Limb (tissue), 2 donors: ENCODE measurements around the gene ANKRD40CL.
"Not testable (repeated sequence)": the region's sequence is repeated elsewhere in the genome, so short reads cannot be mapped to it uniquely, and the experiment has no call there.

Source experiments
- DNase-seq, 2 donors: peaks; one replicate each; pipeline ENCODE4 v3.0.0-alpha.2; 2016; ENCODE audit errors: extremely low spot score in 2 of 2

Gene ANKRD40CL

DNA sequence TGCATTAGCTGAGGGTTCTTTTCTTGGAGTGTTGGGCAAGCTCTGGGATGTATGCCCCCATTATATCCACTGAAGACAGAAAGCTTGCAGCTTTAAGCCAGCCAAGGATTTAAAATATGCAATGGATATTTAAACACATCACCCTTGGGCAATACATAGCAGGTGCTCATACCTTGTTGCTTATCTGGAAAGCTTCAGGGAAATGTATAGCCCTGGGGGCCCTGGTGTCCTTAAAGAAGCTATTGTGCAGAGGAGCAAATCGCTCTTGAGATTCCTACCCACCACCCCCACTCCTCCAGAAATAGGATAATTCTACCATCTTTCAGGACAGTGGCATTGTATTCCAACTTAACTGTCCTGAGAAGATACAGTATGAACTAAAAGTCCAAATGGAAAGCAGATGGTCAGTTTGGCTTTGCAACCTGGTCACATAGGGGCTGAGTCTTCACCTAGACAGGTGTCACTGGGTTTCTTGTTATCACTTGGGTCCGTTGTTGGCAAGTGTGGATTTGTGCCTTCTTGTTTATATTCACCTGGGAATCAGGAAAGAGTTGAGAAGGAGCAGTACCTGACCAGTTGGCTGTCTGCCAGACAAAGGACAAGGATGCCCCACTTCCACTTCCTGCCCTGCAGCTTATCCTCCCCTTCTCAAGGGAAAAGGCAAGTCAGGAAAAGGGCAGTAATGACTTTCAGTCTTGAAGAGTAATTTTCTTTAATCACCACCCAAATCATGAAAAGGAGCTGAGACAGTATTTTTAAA, 3.4 kb downstream of the ANKRD40CL start:
- DNase-seq: no peak

DNA sequence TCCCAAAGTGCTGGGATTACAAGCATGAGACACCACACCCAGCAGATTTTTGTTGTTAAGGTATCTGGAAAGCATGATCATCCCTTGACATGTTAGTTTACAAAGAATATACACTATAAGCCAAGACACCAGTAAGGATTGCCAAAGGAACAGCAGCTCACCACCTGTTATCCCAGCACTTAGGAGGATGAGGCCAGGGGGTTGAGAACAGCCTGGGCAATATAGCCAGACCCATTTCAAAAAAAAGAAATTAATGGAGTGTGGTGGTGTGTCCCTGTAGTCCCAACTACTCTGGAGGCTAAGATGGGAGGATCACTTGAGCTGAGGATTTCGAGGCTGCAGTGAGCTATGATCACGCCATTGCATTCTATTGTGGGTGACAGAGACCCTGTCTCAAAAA, 5.1 kb downstream of the ANKRD40CL start:
- DNase-seq: no peak

DNA sequence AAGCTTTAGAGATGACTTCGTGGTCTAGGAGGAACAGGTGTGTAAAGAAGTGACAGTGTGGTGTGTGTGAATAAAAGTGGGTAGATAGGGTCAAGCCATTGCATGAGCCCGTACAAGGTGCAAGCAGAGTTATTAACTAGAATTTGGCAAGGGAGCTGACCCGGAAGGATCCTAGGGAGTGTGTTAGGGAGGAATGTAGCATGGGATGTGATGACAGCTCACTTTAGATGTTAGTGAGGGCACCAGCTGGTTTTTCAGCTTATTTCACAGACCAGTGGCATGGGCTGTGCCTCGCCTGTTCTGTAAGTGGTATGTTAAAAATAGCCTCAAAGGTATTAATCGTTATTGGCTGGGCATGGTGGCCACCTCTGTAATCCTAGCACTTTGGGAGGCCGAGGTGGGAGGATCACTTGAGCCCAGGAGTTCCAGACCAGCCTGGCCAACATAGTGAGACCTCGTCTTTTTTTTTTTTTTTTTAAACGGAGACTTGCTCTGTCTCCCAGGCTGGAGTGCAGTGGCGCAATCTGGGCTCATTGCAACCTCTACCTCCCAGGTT, 8.3 kb downstream of the ANKRD40CL start:
- DNase-seq: no peak

DNA sequence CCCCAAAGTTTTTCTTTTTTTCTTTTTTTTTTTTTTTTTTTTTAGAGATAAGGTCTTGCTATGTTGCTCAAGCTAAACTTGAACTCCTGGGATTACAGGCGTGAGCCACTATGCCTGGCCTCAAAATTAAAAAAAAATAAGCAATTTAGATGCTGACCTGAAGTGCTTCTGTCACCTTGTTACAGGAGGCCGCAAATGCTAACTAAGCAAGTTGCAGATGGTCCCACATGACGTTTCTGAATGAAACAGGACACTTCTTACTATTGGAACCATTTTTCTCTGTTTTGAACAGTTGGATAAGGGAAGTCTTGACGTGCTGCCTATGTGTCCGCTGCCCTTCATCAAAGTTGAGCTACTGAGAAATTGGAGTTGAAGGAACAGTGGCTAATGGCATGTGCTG, 8.8 kb downstream of the ANKRD40CL start:
- no peak for DNase-seq

DNA sequence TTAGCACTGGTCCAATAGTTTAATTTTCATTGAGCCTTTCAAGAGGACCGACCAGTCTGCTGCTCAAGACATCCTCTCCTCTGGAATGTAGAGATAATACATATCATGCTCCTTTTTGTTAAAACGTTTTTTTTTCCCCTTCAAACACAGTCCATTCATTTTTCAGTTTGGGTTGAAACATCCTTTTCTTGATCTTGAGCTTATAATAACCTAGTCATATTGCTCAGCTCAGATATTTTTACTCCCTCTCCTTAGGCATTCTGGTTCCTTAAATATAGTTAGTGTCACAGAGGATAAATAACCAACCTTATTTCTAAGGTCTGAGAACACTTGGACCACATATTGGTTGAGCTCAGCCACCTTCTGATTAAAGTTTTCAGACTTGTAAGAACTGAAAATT, 12.8 kb downstream of the ANKRD40CL start:
- no peak for DNase-seq

DNA sequence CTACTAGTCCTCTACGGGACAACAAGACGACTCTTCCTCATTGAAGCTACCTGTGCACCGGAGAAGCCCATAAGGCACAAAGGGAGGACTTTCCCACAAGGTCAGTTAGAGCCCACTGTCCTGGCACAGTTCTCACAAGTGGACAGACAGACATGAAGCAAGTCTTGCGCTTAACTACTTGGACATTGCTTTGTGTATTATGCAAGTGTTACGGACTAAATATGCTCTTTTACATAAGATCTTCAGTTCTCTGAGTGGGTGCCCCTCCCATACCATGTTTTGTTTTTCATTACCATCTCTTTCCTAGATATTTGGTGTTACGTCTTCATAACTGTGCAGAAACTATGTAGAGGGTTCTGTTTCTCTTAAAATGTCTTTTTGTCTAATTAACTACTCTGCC, 18.1 kb downstream of the ANKRD40CL start:
- DNase-seq: no peak

DNA sequence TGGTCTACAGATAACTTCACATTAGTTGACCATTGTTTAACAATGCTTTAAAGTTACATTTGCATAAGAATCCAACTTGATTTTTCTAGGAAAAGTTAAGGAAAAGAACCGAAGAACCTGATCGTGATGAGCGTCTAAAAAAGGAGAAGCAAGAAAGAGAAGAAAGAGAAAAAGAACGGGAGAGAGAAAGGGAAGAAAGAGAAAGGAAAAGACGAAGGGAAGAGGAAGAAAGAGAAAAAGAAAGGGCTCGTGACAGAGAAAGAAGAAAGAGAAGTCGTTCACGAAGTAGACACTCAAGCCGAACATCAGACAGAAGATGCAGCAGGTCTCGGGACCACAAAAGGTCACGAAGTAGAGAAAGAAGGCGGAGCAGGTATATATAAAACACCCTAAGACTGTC, 21.7 kb downstream of the ANKRD40CL start:
- DNase-seq: no peak

DNA sequence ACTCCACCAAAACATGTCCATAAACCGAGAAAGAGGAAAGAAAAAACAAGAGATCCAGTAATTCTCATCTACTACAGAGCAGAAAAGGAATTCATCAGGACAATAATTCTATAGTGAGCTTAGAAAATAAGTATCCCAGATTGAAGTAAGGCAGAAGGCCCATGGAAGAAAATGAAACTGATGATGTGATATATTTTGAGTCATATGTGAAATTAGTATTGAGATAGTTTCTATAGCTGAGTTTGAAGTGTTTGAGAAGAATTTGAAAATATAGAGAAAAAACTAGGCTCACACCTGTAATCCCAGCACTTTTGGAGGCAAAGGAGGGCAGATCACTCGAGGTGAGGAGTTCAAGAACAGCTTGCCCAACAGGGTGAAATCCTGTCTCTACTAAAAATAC, 28.2 kb downstream of the ANKRD40CL start:
- no peak for DNase-seq

DNA sequence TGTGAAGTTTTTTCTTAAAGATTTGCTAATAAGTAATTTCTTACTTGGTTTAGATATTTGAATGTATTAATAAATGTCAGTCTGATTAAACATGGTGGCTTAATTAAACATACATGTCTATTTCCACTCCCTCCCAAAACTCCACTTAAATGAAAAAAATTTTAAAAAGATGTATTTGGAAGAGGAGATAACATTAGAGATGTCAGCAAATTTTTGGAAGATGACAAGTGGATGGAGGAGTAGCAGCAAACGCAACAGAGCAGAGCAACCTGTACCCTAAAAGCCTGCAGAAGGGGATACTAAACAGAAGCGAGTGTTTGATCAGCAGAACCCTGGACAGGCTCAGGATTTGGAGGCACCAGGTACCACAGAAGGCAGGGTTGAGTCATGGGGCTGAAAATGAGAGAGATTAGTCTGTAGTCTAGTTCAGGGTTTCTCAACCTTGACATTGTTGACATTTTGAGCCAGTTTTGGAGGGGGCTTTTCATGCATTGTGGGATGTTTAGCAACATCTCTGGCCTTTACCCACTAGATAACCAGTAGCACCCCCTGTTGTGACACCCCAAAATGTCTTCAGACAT, 30.1 kb downstream of the ANKRD40CL start:
- DNase-seq: no peak

DNA sequence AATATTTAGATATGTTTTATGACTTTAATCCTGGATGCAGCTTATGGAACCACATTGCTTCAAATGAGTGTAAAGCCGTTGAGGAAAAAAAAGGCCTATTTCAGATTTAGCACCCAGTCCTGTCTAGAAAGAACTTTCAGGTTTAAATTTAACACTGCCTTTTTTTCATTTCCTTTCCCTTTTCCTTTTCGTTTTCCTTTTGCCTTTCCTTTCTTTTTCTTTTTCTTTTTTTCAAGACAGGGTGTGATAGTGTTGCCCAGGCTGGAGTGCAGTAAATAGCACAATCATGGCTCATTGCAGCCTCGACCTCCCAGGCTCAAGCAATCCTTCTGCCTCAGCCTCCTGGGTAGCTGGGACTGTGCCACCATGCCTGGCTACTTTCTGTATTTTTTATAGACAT, 32.0 kb downstream of the ANKRD40CL start:
- DNase-seq: no peak

DNA sequence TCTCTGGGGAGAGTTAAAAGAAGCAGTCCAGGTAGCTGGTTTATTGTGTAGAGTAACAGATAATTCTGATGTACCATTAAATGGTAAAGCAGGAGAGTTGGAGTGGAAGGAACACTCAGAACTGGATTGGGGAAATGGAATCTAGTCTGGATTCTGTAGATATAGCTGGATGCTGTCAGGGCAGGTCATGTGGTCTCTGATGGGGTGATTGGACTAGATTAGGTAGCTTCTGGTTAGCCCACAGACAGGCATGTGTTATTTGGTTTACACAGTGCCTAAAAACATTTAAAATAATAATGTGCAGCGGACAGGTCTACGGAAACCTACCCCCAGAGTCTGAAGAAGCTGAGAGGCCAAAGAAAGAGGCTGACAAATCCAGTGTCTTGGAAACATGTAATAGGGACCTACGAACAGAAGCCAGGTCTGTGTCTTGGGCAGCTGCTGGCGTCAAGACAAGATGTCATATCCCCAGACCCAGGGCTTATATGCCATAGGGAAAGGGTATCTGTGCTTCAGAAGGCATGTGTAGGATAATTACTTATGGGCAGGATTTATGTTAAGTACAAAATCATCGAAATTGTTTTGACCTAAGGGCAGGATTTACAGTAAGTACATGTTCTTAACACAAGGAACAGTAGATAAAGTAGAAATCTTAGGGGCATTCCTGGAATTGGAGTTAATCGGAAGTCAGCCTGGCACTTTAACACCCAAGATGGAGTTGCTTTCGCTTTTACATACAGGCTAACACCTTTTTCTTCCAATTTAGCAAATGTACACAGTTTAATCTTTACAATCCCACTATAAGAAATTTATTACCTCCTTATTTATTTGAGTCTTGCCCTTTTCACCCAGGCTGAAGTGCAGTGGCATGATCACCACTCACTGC, 35.5 kb downstream of the ANKRD40CL start:
- no peak for DNase-seq

DNA sequence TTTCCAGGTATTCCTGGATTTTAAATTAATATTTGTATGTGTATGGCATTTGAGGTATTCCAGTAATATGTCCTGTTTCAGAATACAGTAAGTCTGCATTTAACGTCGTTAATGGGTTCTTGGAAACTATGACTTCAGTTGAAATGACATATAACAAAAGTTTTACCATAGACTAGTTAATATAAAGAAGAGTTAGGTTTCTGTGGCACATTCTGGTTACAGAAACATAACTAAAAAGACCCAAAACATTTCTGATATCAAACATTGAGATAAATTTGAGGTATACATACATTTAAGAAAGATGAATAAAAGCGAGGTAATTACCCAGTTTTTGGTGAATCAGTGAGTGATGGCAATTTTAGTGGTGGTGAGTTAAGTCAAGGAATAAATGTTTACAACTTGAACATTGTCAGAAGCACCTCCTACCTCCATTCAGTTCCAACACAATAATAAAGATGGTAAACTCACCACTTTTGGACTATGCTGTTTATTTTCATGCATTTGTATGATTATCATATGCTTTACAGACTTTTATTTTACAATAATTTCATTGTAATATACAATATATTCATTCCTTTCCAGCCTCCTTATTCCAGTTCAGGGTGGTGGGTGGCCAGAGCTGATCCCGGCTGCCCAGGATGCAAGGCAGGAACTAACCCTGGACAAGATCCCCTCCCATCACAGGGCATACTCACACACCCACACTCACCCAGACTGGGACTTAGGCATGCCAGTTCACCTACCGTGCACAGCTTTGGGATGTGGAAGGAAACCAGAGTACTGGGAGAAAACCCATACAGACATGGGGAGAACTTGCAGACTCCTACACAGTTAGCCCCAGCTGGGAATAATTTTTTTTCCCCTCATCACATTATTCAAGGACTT, 38.2 kb downstream of the ANKRD40CL start:
- DNase-seq: no peak

DNA sequence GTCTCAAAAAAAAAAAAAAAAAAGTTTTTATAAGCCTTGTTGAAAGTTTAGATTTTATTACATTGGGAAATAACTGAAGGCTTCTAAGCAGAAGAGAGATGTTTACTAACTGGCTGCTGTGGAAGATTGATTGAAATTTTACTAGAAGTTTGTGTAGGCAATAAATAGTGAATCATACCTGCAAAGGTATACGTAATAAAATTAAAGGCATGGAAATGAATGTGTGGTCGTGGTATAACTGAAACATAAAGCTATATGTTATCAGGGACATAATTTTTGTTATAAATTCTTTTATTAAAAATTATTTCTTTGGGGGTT, 39.2 kb downstream of the ANKRD40CL start:
- DNase-seq: no peak

DNA sequence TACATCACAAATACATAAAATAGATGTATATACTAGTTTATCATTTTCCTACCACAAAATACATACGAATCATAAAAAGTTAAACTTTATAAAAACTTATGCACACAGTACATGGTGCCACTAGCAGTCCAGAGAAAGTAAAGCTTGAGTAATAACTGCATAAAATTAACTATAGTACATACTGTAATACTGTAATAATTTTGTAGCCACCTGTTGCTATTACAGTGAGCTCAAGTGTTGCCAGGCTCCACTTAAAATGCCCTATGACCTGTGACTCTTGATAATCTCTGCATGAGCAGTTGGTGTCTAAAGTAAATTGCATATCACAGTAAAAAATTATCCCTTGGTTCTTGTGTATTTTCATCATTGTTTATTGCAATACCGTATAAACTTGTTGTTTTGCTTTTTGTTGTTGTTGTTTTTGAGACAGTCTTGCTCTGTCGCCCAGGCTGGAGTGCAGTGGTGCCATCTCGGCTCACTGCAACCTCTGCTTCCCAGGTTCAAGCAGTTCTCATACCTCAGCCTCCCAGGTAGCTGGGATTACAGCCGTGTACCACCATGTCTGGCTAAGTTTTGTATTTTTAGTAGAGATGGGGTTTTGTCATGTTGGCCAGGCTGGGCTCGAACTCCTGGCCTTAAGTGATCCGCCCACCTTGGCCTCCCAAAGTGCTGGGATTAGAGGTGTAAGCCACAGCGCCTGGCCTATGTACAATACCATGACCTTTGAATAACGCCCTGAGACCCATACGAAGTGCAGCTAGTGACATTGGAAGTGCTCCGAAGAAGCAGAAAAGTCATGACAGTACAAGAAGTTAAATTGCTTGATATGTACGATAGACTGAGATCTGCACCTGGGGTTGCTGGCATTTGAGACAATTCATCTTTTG, 41.3 kb downstream of the ANKRD40CL start:
- no peak for DNase-seq

DNA sequence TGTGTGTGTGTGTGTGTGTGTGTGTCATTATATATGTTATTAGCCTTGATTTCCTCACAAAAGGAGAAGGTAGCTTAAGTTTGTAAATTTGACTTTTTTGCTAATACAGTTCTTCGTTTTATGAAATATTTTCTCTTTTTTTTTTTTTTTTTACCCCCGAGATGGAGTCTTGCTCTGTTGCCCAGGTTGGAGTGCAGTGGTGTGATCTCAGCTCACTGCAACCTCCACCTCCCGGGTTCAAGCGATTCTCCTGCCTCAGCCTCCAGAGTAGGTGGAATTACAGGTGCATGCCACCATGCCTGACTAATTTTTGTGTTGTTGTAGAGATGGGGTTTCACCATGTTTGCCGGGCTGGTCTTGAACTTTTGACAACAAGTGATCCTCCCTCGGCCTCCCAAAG, 42.7 kb downstream of the ANKRD40CL start:
- not testable (repeated sequence) for DNase-seq

DNA sequence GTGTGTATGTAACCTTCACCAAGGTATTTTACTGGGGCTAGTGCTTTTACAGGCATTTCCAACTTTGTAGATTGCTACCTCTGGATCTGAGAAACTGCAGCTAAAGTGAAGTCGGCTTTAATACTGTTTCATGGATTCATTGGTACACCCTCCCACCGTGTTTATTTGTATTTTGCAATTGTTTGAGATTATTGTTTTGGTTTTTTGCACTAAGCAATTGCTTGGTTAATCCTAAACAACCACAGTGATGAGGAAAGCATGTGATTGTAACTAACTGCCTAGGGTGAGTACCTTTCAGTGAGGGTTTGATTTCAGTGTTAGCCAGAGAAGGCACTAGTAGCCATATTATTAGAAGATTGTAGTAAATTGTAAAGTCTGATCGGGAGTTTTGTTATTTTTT, 44.6 kb downstream of the ANKRD40CL start:
- no peak for DNase-seq

DNA sequence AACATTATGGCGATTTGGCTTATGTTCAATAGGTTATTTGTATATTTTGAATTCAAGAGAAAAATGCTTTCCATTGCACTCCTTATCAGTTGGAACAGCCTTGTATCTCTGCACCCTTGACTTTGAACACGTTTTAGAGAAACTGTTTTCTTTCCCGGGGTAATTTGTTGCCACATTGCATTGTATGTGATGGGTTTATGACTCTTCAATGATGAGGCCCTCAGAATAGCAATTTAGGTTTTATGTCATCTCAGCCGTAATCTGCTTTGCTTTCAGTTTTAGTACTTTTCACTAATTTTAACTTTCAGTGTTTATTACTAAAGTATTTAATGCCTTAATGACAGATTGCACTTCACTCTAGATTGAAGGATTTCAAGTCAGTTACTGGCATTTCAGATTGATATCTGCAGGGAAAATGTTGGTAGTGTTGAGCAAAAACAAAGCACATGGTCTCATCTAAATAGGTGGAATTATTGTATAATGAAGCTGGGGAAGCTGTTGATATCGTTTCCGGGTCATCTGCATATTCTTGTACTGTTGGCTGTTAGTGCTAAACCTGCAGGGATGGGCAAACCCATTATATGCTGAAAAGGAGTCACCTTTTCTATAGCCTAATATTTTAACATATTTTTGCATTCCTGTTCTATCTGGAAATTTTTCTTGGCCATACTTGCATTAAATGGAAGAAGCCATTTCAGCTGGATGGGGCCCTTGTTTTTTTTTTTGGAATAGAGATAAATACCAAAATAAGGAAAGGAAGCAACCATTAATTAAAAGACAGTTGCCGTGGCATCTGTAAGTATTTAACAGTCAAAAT, 45.9 kb downstream of the ANKRD40CL start:
- no peak for DNase-seq

DNA sequence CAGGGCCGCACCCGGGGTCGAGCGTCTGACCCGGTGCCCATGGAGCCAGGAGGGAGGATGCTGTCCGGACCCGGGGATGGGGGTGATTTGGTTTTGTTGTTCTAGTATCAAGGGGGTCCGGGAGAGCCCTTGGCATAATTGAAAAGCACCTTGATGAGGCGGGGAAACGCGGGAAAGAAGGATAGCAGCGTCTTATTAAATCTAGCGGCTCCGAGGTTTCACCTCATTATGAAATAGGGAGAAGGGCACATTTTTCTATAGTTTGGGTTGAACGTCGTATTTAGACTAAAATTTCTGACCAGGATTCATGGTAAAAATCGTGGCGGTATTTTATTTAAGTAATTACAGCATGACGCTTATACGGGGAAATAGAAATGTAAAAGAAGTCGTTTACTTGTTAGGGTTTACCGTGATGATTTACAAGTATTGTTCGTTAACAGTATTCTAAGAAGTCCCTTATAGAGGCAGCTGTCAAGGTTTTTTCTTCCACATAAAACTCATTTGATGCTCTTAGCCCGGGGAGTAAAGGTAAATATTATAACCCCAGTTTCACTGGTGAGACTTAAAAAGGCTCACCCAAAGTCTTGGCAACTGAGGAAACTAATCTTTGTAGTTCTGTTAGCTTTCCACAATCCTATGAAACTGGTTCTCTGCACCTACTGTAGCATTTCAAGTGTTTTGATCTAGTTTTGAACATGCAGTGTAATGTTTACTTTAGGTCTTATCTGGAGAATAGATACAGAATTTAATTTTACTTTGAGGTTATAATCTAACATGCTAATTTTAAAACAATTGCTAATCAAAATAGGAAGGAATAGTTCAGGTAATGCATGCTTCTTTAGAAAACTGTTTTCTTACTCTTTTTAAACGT, 47.2 kb downstream of the ANKRD40CL start:
- DNase-seq: no peak
